Cardiac muscle cell (in vitro differentiated cells and primary cell): ENCODE results near the gene TES. TPM values are rescaled to one million over a fixed set of nuclear protein-coding genes. Genes with fewer than 3 reads are reported as not detected.
"Not testable (repeated sequence)": the region's sequence is repeated elsewhere in the genome, so short reads cannot be mapped to it uniquely, and the experiment has no call there.

Experiments used
- DNase-seq, 2 donors: peaks; one replicate each; pipeline versions ENCODE4 v3.0.0 to v3.0.0-alpha.2; 2010 to 2017; ENCODE audit warnings: low read depth in 1 of 2, low spot score in 1 of 2
- H3K27ac ChIP-seq: fragments of 200-600 bp; sonication (generic); 2 replicates; pipeline ENCODE4 v1.5.1; 2016
- H3K27me3 ChIP-seq: fragments of 200-600 bp; sonication (generic); 2 replicates; pipeline ENCODE4 v1.6.0; 2016; ENCODE audit warnings: control low read depth
- H3K36me3 ChIP-seq: fragments of 200-600 bp; sonication (generic); 2 replicates; pipeline ENCODE4 v1.5.1; 2016; ENCODE audit warnings: control low read depth
- H3K4me1 ChIP-seq: fragments of 200-600 bp; sonication (generic); 2 replicates; pipeline ENCODE4 v1.8.1; 2017; ENCODE audit warnings: low read depth, mild to moderate bottlenecking, mixed run types
- H3K4me3 ChIP-seq: fragments of 200-600 bp; sonication (generic); 2 replicates; pipeline ENCODE4 v1.5.1; 2016; ENCODE audit warnings: mild to moderate bottlenecking
- H3K9me3 ChIP-seq: fragments of 200-600 bp; sonication (generic); 2 replicates; pipeline ENCODE4 v1.5.1; 2017; ENCODE audit warnings: low read depth, mild to moderate bottlenecking, control low read depth
- CTCF ChIP-seq: IDR thresholded peaks from 2 replicates; pipeline ENCODE4 v1.5.1; 2012; ENCODE audit warnings: low read depth, mild to moderate bottlenecking, low read length
- polyA plus RNA-seq: library from polyadenylated mRNA; unstranded; fragments of >200 nt; fragmentation: Nextera tagmentation; extraction: Ambion mirVana; gene quantifications from 2 replicates; pipeline ENCODE4 v1.2.1, GENCODE V29; 2016
- total RNA-seq: library from RNA; depleted of rRNA; stranded (reverse); fragments of >200 nt; gene quantifications from 2 replicates; pipeline ENCODE4 v1.2.3, GENCODE V29; 2016

The TES gene
- total and polyA plus RNA-seq, 2 experiments from 2014 or later, result 13.4 to 29.1 TPM

GRCh38 chr7:116242178-116242577, 31.8 kb downstream of the TES start:
- Histone ChIP-seq H3K36me3 (no peaks in the 10 kb centered on the region), H3K9me3 (no peaks in the 10 kb centered on the region), H3K4me3 (no peak overlapping the region), H3K27me3 (no peaks in the 10 kb centered on the region), H3K27ac (no peak overlapping the region), H3K4me1 (no peaks in the 10 kb centered on the region)
- no peak for TF ChIP-seq CTCF
- DNase-seq, result no peak

- Histone ChIP-seq H3K4me3 (no peak overlapping the region), H3K27me3 (no peaks in the 10 kb centered on the region), H3K36me3 (no peaks in the 10 kb centered on the region), H3K27ac (no peak overlapping the region), H3K4me1 (no peaks in the 10 kb centered on the region), H3K9me3 (no peaks in the 10 kb centered on the region)
- DNase-seq, result no peak
- TF ChIP-seq CTCF, result no peak
These were observed 32.4 kb downstream of the TES start for GRCh38 chr7:116242759-116243158.

GRCh38 chr7:116244803-116245202, 34.5 kb downstream of the TES start:
- not testable (repeated sequence) for H3K27ac ChIP-seq, H3K27me3 ChIP-seq, H3K36me3 ChIP-seq, H3K4me1 ChIP-seq, H3K9me3 ChIP-seq, H3K4me3 ChIP-seq, DNase-seq

GRCh38 chr7:116246357-116246756, 36.0 kb downstream of the TES start:
- H3K4me1 ChIP-seq, result no peaks in the 10 kb centered on the region

GRCh38 chr7:116249969-116250553, 39.7 kb downstream of the TES start:
- Histone ChIP-seq H3K4me3 (no peak overlapping the region), H3K27me3 (no peaks in the 10 kb centered on the region), H3K27ac (no peak overlapping the region), H3K4me1 (no peaks in the 10 kb centered on the region), H3K36me3 (peaks cover 3% of the 10 kb centered on the region), H3K9me3 (no peaks in the 10 kb centered on the region)
- TF ChIP-seq CTCF, result peak; percentile 61
- peak; percentile 23 to 72 for DNase-seq

More at GRCh38 chr7:116246357-116246756, 36.0 kb downstream of the TES start:
- H3K9me3 ChIP-seq, result no peaks in the 10 kb centered on the region
- no peak overlapping the region for H3K4me3 ChIP-seq
- no peak for TF ChIP-seq CTCF
- no peaks in the 10 kb centered on the region for H3K27me3 ChIP-seq
- H3K36me3 ChIP-seq, result peaks cover 3% of the 10 kb centered on the region
- H3K27ac ChIP-seq, result no peak overlapping the region
- no peak for DNase-seq

- Histone ChIP-seq H3K36me3 (peaks cover 3% of the 10 kb centered on the region), H3K27ac (no peak overlapping the region), H3K27me3 (no peaks in the 10 kb centered on the region), H3K4me1 (no peaks in the 10 kb centered on the region), H3K9me3 (no peaks in the 10 kb centered on the region), H3K4me3 (no peak overlapping the region)
- TF ChIP-seq CTCF, result no peak
- DNase-seq, result no peak
These were observed 41.3 kb downstream of the TES start for GRCh38 chr7:116251675-116252074.
